Measurements from ENCODE around the gene PLCB1.

DNA sequence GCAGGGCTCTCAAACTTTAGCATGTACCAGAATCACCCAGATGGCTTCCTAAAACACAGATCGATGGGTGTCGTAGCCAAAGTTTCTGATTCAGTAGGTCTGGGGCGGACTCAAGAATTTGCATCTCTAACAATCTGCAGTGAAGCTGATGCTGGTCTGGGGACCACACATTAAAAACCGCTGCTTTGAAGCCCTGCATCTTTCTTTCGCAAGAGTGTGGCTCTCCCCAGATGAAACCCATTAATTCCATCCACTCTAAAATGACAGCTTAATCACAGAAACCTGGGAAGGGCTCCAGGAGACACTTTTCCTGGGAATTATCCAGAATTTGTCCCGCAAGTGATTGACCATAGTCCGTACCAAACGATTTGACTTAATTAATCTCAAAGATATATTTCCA is 617.0 kb downstream of the PLCB1 start:
- TF ChIP-seq, protein P1, sequence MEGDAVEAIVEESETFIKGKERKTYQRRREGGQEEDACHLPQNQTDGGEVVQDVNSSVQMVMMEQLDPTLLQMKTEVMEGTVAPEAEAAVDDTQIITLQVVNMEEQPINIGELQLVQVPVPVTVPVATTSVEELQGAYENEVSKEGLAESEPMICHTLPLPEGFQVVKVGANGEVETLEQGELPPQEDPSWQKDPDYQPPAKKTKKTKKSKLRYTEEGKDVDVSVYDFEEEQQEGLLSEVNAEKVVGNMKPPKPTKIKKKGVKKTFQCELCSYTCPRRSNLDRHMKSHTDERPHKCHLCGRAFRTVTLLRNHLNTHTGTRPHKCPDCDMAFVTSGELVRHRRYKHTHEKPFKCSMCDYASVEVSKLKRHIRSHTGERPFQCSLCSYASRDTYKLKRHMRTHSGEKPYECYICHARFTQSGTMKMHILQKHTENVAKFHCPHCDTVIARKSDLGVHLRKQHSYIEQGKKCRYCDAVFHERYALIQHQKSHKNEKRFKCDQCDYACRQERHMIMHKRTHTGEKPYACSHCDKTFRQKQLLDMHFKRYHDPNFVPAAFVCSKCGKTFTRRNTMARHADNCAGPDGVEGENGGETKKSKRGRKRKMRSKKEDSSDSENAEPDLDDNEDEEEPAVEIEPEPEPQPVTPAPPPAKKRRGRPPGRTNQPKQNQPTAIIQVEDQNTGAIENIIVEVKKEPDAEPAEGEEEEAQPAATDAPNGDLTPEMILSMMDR (IDR thresholded peaks at IDR 0.05; ENCODE audit: poor library complexity): no peak
- no peak for TF ChIP-seq EZH2 (IDR thresholded peaks at IDR 0.05; ENCODE audit: borderline replicate concordance)
- no peak for TF ChIP-seq EZH2phosphoT487 (IDR thresholded peaks at IDR 0.05; ENCODE audit: low read depth, severe bottlenecking, unreplicated experiment)

Data from hepatocyte (in vitro differentiated cells).